GM21423 (cell line): ENCODE measurements around the gene ARL2BP.
"Not testable (repeated sequence)": the region's sequence is repeated elsewhere in the genome, so short reads cannot be mapped to it uniquely, and the experiment has no call there.

ENCODE experiments used
- ATAC-seq: cut with Tn5 transposase; IDR thresholded peaks from one replicate; pipeline ENCODE4 v1.9.1; 2021; ENCODE audit warnings: mild to moderate bottlenecking, moderate library complexity; ENCODE audit not compliant: unreplicated experiment

ARL2BP gene

GRCh38 chr16:57263541-57264351, 18.7 kb downstream of the ARL2BP start:
- ATAC-seq, result no peak

DNA sequence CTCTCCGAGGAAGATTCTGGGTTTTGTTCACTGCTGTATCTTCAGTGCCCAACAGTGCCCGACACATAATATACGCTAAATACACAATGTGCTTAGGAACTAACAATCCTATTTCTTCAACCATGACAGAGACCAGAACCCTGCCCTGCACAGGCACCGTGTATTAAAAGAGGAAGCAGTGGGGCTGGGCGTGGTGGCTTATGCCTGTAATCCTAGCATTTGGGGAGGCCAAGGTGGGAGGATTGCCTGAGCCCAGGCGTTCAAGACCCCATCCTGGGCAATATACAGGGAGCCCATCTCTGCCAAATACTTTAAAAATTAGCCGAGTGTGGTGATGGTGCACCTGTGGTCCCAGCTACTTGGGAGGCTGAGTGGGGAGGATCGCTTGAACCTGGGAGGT, 19.3 kb downstream of the ARL2BP start:
- ATAC-seq, result no peak

GRCh38 chr16:57264950-57265371, 19.9 kb downstream of the ARL2BP start:
- no peak for ATAC-seq

GRCh38 chr16:57265850-57266530, 20.9 kb downstream of the ARL2BP start:
- no peak for ATAC-seq

DNA sequence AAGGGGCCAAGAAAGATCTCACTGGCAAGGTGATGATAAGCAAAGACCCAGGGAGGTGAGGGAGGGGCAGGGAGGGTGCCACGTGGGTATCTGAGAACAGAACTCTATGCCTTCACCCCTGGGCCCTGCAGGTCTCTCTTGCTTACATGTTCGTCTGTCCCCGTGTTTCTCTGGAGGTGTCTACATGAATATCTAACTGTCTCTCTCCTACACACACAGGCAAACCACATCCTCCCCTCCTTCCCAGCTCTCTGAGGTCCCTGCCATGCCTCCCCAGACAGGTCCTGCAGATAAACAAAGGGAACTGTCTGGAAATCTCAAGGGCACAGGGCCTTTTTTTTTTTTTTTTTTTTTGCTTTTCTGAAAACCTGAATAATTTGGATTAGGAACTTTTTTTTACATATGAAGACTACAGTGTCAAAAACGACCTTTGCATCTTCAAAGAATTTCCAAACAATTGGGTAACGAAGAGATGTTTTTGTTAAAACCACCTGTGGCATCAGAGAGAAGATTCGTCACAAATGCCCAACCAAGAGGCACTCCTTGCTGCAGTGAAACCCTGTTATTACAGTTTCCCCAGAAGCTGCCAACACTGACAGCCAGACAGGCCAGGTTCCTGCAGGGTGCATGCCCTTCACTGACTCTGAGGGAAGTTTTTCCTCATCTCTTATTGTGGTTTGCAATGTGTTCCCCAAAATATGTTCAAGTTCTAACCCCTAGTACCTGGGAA, 21.6 kb downstream of the ARL2BP start:
- ATAC-seq, result no peak

- ATAC-seq, result not testable (repeated sequence)
These were observed 22.3 kb downstream of the ARL2BP start for GRCh38 chr16:57267343-57267742.

DNA sequence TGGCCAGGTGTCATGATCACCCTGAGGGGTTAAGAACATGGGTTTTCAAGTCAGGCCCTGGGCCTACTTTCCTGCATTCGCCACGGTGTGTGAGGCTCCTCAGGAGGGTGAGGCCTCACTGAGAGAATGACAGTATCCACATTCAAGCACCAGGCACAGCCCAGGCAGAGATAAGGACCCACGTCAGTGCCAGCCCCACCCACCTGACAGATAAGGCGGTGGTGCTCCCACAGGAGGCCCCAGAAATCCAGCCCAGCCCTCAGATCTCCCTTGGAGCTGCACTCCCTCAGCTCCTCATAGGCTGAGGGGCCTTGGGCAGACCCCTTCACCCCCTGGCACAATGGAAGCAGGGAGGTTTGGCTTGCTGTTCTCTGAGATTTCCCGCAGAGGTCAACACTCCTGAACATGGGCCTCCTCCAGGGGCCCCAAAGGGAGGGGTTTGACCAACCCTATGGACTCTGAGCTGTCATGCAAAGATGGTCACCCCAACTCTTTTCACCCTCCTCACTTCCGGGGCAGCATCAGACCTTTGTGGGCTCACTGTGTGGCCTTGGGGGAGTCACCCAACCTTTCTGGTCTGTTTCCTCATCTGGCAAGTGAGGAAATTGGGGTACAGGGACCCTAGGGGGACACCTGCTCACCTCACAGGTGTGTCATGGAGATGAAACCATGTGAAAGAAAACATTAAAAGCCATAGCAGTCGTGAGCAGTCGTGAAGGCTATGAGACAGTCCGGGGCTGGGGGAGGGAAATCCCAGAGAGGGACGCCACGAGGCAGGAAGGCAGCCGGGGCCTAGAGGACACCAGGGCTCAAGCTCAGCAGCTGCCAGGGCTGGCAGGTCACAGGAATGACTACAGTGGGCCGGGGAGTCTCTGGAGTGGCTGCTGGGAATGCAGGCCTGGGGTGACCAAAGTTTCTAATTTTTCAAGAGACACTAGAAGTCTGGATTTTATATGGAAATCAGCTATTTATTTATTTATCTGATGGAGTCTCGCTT, 24.0 kb downstream of the ARL2BP start:
- no peak for ATAC-seq

- no peak for ATAC-seq
These were observed 25.4 kb downstream of the ARL2BP start for GRCh38 chr16:57270221-57271062.

- ATAC-seq, result no peak
These were observed 25.9 kb downstream of the ARL2BP start for GRCh38 chr16:57271063-57271345.

- ATAC-seq, result no peak
These were observed 26.9 kb downstream of the ARL2BP start for GRCh38 chr16:57271867-57272495.

DNA sequence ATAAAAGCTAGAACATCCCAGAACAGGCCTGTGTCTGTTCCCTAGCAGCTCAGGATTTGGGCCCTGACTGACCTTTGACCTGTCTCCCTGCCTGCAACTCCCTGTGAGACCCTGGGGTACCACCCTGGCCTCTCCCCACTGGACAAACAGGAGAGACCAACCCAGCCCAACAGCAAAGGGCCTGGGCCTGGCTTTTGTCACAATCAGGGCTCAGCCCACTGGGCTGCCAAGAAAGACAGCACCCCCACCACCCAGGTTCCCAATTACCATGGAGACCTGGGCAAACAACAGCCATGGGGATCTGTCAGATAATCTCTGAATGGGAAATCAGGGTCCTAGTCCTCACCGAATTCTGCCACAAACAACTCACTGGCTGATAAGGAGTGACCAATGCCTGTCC, 28.3 kb downstream of the ARL2BP start:
- no peak for ATAC-seq

GRCh38 chr16:57273826-57274225, 28.8 kb downstream of the ARL2BP start:
- ATAC-seq, result no peak

- not testable (repeated sequence) for ATAC-seq
These were observed 30.9 kb downstream of the ARL2BP start for GRCh38 chr16:57275946-57276345.

DNA sequence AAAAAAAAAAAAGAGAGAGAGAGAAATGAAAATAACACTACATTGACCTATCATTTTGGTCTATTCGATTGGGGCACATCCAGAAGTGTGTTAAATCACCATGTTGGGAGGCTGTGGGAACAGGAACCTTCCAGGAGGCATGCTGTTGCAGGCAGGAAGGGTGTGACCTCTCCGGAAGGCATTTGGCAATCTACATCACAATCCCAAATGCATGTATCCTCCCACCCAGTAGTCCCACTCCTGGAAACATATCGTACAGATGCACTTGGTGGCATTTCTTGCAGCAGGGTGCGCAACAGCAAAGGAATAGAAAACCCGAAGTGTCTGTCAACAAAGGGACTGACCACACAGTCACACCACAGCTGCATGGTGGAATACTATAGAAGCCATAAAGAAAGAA, 31.5 kb downstream of the ARL2BP start:
- ATAC-seq, result no peak

- ATAC-seq, result no peak
These were observed 32.5 kb downstream of the ARL2BP start for GRCh38 chr16:57277586-57277985.

- ATAC-seq, result no peak
These were observed 33.4 kb downstream of the ARL2BP start for GRCh38 chr16:57278494-57278893.

- ATAC-seq, result no peak
These were observed 35.0 kb downstream of the ARL2BP start for GRCh38 chr16:57279780-57280638.

DNA sequence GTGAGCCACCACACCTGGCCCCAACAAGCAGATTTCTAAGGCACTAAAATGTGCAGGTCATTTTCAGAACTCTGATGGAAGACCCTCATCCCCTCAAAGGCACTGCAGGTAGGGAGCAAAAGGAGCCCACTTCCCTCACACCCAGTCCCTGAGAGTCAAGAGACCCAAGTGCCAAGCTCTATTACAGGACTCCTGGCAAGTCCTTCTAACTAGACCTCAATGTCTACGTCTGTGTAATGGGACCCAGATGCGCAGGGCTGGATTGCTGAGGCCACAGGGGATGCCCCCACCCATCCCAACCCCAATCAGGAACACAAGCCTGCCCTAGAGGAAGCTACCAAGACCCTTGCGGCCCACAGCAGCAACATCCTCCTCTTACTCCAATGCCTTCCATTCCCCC, 36.7 kb downstream of the ARL2BP start:
- no peak for ATAC-seq
